NCI-H146 (cell line): Measurements from ENCODE around the gene ATF5.
"Not testable (repeated sequence)": the region's sequence is repeated elsewhere in the genome, so short reads cannot be mapped to it uniquely, and the experiment has no call there.

Source experiments
- DNase-seq: peaks from one replicate; lab custom pipeline; 2025; lab: John Stamatoyannopoulos, UW

The ATF5 gene

GRCh38 chr19:49949742-49950589 is 21.0 kb downstream of the ATF5 start:
- DNase-seq, result no peak

GRCh38 chr19:49950590-49950948 is 21.6 kb downstream of the ATF5 start:
- no peak for DNase-seq

DNA sequence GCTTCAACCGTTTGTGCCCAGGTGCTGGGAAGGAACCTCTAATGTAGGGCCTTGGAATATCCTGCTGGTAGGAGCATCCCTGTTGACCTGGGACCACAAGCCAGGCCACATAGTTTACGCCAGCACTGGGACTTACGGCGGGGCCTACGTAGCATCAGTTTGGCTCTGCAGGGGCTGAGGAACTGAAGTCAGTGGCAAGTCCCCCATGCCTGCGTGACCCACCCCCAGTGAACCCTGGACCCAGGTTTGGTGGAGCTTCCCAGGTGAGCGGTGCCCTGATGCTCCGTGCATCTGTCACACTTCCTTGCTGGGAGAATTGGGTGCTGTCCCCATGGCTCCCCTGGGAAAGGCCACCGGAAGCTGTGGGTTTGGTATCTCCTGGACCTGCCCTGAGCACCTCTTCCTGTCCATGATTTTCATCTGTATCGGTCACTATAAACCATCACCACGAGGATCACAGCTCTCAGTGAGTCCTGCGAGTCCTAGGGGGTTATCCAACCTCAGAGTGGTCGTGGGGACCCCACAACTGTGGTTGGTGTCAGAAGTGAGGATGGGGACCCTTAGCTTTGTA is 22.0 kb downstream of the ATF5 start:
- no peak for DNase-seq

DNA sequence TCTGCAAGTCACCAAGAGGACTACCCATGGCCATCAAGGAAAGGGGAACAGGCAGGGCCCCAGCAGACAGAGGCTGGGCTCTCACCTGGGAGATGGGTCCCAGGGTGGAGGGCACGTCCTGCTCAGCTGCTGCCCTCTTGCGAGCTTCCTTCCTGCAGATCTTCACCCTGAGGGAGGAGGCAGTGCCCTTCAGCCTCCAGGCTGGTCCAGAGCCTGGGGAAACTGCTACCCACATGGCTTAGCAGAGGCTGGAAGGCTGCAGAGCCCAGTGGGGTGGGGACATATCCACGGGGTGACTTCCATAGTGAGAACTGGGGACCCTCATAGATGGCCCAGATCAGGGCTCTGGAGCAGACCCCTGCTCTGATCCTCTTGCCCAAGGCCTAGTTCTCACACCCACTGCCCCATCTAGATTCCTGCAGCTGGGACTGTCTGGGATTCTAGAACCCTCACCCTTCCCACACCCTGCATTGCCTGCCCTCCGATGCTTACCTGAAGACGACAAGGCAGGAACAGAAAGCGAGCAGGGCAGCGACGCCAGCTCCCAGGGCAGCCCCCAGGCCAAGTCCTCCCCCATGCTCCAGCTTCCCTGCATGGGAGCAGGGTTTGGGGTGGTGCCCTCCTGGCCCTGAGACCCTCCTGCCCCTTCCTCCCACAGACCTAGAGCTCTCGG is 22.9 kb downstream of the ATF5 start:
- no peak for DNase-seq

GRCh38 chr19:49952479-49952836 is 23.5 kb downstream of the ATF5 start:
- no peak for DNase-seq

GRCh38 chr19:49952906-49953305 is 23.9 kb downstream of the ATF5 start:
- no peak for DNase-seq

DNA sequence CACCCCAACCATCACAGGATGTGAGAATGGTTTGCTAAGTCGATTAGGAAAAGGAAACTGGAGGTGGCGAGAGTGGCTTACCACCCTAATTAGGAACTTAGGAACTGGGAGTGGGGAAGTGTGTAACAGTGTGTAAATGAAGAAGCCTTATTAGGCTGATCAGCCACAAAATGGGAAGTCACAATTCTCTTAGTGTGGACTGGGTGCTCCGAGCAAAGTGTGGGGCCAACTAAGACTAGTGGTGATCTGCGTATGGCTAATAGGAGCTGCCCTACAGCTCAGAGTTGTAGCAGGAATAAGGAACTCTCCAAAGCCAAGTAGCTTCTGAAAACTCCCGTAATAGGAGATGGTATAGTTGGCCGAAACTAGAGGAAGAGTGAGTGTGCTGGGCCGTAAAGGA is 24.4 kb downstream of the ATF5 start:
- DNase-seq, result no peak

DNA sequence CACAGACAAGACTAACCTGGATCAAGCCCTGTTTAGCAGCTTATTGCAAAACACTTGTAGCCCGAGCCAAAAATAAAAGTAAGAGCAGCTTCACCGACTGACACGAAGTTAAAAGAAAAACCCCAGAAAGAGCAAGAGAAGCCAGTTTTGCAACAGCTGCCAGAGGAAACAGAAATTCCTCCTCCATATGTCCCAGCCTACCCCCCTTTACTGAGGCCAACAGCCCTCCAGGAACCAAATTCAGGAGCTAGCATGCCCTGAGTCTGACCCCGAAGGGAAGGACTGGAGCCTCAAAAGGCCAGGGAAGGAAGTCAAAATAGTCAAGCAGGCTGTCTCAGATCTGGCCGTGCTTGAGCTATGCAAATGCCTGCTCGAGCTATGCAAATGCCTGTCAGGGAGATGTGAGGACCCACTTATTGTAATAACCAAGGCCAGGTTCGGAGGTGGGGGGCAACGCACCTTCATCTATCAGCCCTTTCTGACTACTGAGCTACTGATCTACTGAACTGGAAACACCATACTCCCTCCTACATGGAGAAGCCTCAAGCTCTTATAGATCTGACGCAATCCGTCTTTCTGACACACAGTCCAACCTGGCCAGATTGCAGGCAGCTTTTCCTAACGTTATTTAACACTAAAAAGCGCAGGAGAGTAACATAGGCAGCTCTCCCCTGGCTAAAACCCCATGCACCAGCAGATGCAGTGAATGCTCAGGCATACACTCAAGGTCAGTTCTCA is 25.3 kb downstream of the ATF5 start:
- no peak for DNase-seq

- peak; percentile 48 for DNase-seq
Observed at GRCh38 chr19:49954933-49955332, 25.9 kb downstream of the ATF5 start.

DNA sequence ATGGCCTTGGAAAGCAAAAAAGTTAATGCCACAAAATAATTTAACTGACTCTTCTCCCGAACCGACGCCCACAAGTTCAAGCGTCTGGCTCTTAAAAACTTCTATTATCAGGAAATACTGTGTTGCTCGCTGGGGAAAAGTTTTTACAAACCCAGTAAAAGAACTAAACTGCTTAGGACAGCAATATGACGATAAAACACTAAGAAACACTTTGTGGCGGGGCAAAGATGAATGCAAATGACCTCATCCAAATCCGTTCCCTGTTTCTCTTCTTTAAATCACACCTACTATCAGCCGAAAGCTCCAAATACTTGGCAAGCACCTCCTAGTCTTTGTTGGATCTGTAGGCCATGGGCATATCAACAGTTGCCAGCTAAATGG is 27.1 kb downstream of the ATF5 start:
- no peak for DNase-seq

- DNase-seq, result no peak
Observed at GRCh38 chr19:49957262-49957915, 28.4 kb downstream of the ATF5 start.

- DNase-seq, result not testable (repeated sequence)
Observed at GRCh38 chr19:49958144-49958543, 29.1 kb downstream of the ATF5 start.

DNA sequence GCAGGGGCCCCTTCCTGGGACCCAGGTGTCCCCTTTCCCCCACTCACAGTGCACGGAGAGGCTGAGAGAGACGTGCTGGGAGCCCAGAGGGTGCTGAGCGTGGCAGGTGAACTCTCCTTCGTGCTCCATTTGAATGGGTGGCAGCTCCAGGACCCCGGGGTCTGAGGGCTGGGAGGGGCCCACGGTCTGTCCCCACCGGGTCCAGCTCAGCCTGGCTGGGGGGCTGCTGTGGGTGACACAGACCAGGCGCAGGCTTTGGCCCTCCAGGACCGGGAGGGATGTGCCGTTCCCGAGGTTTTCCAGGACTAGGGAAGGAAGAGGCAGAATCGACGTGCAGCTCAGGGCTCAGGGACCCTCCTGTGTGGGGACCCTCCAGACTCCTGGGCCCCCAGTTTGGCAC is 29.6 kb downstream of the ATF5 start:
- not testable (repeated sequence) for DNase-seq

- not testable (repeated sequence) for DNase-seq
Observed at GRCh38 chr19:49959892-49960291, 30.9 kb downstream of the ATF5 start.

- DNase-seq, result not testable (repeated sequence)
Observed at GRCh38 chr19:49960980-49961379, 32.0 kb downstream of the ATF5 start, which contains the start of gene SIGLEC11. TSS of gene SIGLEC11 (minus strand) at chr19:49961172. CDS start at chr19:49961081, 91 bp downstream.

GRCh38 chr19:49968279-49968922 is 39.4 kb downstream of the ATF5 start:
- DNase-seq, result no peak

DNA sequence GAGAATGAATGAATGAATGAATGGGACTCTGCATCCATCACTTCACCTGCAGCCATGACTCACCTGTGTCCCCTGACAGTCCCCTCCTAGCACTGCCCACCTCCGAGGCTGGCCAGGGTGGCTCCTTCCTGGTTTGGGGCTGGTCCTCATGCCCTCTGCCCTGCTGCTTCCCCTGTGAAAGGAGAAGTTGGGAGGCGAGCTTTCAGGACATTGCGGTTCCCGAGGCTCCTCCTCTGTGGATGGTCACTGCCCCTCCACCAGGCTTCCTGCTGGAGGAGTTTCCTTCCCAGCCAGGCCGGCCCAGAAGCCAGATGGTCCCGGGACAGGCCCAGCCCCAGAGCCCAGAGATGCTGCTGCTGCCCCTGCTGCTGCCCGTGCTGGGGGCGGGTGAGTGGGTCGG is 40.4 kb downstream of the ATF5 start:
- not testable (repeated sequence) for DNase-seq

GRCh38 chr19:49971991-49972411 is 43.0 kb downstream of the ATF5 start:
- no peak for DNase-seq

GRCh38 chr19:49972841-49973240 is 43.8 kb downstream of the ATF5 start:
- DNase-seq, result no peak

DNA sequence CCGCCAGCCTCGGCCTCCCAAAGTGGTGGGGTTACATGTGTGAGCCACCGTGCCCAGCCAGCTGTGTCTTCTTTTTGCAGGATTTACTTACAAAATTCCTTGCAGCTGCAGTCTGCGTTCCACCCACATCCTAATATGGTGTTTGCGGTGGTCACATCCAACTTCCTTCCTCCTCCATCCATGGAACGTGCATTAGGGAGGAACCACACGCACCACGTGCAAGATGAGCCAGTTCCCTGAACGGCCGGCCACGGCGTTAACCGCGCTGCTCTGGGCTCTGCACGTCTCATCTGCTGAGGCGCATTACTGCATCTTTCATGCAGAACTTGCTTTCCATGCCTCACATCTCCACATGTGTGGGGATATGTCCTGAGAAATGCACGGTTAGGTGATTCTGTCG is 45.0 kb downstream of the ATF5 start:
- DNase-seq, result no peak

DNA sequence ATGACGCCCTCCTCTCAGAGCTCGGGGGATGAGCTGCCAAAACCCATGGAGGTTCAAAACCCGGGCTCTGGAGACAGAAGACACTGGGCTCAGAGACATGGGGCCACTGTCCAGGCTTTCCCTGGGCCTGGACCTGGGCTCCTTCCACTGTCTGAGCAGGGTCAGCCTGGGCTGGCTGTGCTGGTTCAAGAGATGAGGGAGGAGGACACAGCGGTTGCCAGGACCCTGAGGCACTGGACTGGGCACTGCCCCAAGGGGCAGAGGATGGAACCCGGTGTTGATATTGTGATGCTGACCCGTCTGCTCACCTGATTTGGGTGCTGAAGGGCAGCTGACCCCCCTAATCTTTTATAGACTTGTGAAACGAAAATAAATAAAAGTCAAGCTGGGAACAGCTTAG is 46.0 kb downstream of the ATF5 start:
- DNase-seq, result no peak
